AG09309 (cell line): ENCODE measurements around the gene CEND1.

ENCODE experiments used
- DNase-seq: peaks from one replicate; pipeline ENCODE4 v3.0.0-alpha.2; 2010; ENCODE audit warnings: low read depth
- H3K4me3 ChIP-seq: 2 replicates; pipeline ENCODE4 v1.5.1; 2011; ENCODE audit warnings: mild to moderate bottlenecking, low read depth, low read length, moderate library complexity; ENCODE audit not compliant: control insufficient read depth
- TF ChIP-seq, protein P1 (sequence below): IDR thresholded peaks from 2 replicates; pipeline ENCODE4 v1.5.1; 2011; ENCODE audit warnings: mild to moderate bottlenecking, low read depth, low read length, inconsistent platforms; ENCODE audit not compliant: insufficient read depth, control insufficient read depth; ENCODE audit errors: missing control alignments

Gene CEND1

GRCh38 chr11:776561-777287, 13.2 kb downstream of the CEND1 start:
- H3K4me3 ChIP-seq = peak overlapping the region; percentile 92
- TF ChIP-seq, protein P1, sequence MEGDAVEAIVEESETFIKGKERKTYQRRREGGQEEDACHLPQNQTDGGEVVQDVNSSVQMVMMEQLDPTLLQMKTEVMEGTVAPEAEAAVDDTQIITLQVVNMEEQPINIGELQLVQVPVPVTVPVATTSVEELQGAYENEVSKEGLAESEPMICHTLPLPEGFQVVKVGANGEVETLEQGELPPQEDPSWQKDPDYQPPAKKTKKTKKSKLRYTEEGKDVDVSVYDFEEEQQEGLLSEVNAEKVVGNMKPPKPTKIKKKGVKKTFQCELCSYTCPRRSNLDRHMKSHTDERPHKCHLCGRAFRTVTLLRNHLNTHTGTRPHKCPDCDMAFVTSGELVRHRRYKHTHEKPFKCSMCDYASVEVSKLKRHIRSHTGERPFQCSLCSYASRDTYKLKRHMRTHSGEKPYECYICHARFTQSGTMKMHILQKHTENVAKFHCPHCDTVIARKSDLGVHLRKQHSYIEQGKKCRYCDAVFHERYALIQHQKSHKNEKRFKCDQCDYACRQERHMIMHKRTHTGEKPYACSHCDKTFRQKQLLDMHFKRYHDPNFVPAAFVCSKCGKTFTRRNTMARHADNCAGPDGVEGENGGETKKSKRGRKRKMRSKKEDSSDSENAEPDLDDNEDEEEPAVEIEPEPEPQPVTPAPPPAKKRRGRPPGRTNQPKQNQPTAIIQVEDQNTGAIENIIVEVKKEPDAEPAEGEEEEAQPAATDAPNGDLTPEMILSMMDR = no peak

DNA sequence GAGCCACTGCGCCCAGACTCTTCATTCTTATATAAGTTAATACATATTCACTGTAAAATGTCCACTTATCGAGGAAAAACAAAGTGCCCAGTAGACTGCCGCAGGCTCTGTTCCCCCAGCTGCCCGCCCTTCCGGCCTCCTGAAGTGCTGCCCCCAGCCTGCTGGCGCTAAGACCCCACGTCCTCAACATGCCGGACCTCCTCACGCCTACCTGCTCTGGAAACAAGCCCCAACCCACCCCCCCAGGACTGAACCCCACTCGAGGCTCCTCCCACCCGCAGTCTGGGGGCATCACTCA, 13.7 kb downstream of the CEND1 start:
- peak overlapping the region; percentile 92 for H3K4me3 ChIP-seq
- DNase-seq = no peak
- TF ChIP-seq, protein P1 = no peak

More at GRCh38 chr11:776561-777287, 13.2 kb downstream of the CEND1 start:
- DNase-seq = no peak

DNA sequence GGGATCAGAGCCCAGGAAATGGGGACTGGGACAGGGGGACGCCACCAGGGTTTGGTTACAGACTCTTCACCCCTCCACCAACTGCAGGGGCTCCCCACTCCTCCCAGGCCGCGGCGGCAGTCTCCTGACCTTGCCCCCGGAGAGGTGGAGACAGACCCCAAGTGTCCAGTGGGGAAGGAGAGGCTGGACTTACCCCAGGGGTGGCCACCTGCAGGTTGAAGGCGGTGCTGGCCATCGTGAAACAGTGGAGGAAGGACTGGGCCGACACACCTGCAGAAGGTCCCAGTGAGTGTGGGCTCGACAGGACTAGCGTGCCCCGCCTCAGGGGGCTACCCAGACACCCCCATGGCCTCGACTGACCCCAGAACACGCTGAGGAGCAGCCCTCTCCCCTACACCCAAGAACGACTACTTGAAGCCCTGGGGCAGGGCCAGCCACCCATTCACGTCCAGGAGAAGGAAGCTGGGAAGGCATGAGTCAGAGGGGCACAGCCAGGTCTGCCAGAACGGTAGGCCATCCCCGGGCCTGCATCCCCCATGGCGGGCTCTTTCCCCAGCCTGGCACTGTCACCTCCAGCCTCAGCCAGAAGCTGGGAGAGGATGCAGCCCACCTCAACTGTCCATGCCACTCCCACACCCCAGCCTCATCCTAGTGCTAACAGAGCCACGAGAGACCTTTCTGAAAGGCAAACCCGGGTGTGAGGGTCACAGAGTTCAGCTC, 14.9 kb downstream of the CEND1 start:
- TF ChIP-seq, protein P1 = no peak
- no peak for DNase-seq
- H3K4me3 ChIP-seq = peak overlapping the region; percentile 16

DNA sequence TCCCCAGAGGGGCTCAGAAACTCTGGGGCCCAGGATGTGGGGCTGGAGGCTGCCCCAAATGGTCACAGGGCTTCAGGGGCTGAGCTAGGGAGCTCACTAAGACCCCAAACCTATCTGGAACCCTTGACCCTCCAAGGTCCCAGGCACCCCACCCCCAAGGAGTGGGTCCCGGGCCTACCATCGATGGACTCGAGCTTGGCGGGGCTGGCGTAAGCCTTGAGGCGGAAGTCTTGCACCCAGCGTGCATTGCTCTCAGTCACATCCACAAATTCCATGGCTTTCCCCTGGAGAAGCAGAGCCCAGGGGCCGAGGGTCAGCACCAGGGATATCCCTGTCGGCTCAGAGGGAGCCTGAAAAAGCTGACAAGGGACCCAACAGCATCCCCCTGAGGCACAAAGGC, 16.1 kb downstream of the CEND1 start:
- TF ChIP-seq, protein P1 = no peak
- DNase-seq = no peak
- no peak overlapping the region for H3K4me3 ChIP-seq

DNA sequence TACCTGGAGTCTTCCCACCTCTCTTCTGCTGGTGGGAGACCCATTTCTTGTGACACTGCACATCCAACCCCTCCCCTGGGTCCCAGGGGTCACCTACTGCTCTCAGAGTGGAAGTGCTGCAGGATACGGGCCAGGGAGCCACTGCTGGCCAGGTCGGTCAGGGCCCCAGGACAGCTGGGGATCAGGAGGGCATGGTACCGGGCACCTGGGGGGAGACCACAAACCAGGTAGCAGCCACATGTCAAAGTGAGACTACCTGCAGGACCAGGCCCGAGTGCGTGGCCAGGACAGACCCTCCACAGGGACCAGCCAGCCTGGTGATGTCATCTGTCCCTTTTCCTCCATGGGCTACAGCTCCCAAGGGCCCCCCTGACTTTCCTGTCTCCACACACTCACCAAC, 16.5 kb downstream of the CEND1 start:
- no peak for DNase-seq
- TF ChIP-seq, protein P1 = no peak
- H3K4me3 ChIP-seq = no peak overlapping the region

DNA sequence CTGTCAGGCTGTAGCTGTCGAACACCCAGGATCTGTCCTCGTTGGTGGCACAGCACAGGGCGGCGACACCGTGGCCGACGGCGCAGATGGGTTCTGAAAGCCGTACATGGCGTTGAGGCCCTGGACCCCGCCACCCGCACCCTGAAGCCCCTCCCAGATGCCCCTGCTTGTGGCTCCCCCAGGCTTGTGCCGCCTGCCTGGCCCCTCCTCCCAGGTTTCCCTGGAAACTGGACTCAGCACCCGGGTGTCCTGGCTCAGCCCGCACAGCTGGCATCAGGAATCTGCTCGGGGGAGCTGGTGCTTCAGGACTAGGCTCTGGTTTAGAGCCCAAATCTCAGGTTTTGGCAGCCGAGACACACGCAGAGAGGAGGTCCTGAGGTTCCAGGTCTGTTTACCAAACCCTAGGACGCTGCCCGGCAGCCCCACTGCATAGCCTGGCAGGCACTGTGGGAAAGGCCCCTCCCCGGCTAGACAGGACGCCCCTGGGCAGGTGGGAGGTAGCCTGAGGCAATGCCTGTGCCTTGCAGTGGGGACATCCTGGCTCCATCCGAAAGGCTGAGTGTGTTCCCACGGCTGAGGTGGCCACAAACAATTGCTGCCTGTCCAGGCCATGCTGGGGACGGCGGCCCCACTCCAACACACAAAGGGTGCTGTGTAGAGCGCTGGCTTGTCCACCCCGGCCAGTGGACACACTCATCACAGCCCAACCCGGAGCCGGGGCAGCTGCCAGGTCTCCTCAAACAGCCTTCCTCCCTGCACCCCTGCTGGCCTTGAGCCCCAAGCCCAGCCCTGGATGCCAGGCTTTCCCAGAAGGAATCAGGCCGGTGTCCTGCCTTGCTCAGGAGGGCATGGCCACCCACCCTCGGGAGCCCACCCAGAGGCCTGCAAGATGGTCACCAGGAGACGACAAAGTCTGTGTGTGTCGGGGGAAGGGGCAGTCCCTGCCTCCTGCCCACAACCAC, 17.2 kb downstream of the CEND1 start:
- H3K4me3 ChIP-seq = no peak overlapping the region
- DNase-seq = no peak
- TF ChIP-seq, protein P1 = no peak
